WTC11 (cell line): ENCODE data around the gene CDK5R2.

ENCODE experiments used
- ESRRA ChIP-seq: sonication (generic); formaldehyde crosslinking; IDR thresholded peaks from 2 replicates; pipeline ENCODE4 v1.8.1; 2022; ENCODE audit warnings: mild to moderate bottlenecking, missing genetic modification reagents, borderline replicate concordance
- RELA ChIP-seq: sonication (generic); formaldehyde crosslinking; IDR thresholded peaks from 2 replicates; pipeline ENCODE4 v1.8.1; 2022; ENCODE audit warnings: missing genetic modification reagents, mild to moderate bottlenecking, borderline replicate concordance
- TF ChIP-seq, protein P1 (sequence below): sonication (generic); formaldehyde crosslinking; IDR thresholded peaks from 2 replicates; pipeline ENCODE4 v1.8.1; 2022; ENCODE audit warnings: low read depth, missing genetic modification reagents, borderline replicate concordance

DNA sequence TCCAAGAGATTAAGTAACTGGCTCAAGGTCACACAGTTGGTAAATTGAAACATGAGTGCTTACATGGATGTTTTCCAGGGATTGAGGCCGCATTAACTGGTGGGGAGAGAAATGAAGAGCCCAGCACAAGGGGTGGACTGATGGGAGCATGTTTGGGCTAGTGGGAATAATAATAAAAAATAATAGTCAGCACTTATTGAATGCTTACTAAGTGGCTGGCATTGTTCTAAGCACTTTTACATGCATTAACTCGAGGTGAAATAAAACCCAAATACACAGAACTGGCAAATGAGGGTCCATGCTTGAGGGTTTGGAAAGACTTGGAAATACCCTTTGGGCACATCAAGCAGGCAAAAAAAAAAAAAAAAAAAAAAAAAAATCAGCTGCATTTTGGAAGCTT is 34.0 kb upstream of the CDK5R2 start:
- TF ChIP-seq RELA (CRISPR knock-in tag) (no peak), ESRRA (CRISPR knock-in tag) (no peak)
- TF ChIP-seq, protein P1, sequence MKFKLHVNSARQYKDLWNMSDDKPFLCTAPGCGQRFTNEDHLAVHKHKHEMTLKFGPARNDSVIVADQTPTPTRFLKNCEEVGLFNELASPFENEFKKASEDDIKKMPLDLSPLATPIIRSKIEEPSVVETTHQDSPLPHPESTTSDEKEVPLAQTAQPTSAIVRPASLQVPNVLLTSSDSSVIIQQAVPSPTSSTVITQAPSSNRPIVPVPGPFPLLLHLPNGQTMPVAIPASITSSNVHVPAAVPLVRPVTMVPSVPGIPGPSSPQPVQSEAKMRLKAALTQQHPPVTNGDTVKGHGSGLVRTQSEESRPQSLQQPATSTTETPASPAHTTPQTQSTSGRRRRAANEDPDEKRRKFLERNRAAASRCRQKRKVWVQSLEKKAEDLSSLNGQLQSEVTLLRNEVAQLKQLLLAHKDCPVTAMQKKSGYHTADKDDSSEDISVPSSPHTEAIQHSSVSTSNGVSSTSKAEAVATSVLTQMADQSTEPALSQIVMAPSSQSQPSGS (CRISPR knock-in tag) = no peak
